Upper lobe of right lung (tissue), 1 donor: ENCODE data around the gene NCAPH2. TPM values are rescaled to one million over a fixed set of nuclear protein-coding genes. Genes with fewer than 3 reads are reported as not detected.

Source experiments
- ATAC-seq: fragments of 200-7000 bp; cut with Tn5 transposase; one replicate; pipeline ENCODE4 v1.9.1; 2020; ENCODE audit warnings: mild to moderate bottlenecking, moderate library complexity
- DNase-seq: peaks from one replicate; pipeline ENCODE4 v3.0.0-alpha.2; 2020
- H3K27ac ChIP-seq: fragments of 200-600 bp; one replicate; pipeline ENCODE4 v1.8.0; 2022
- H3K27me3 ChIP-seq: fragments of 200-600 bp; one replicate; pipeline ENCODE4 v1.8.0; 2022; ENCODE audit warnings: mild to moderate bottlenecking
- H3K36me3 ChIP-seq: fragments of 200-600 bp; one replicate; pipeline ENCODE4 v1.8.0; 2022
- H3K4me1 ChIP-seq: fragments of 200-600 bp; one replicate; pipeline ENCODE4 v1.8.0; 2022
- H3K4me3 ChIP-seq: fragments of 200-600 bp; one replicate; pipeline ENCODE4 v1.8.0; 2022; ENCODE audit warnings: mild to moderate bottlenecking
- H3K9me3 ChIP-seq: fragments of 200-600 bp; one replicate; pipeline ENCODE4 v1.8.0; 2022
- CTCF ChIP-seq: fragments of 200-600 bp; IDR thresholded peaks from one replicate; pipeline ENCODE4 v1.8.0; 2022; ENCODE audit warnings: antibody characterized with exemption
- intact Hi-C: fragments of 100-400 bp; cut with DNase I; formaldehyde crosslinking; loops from one replicate; pipeline ENCODE4 v1.11.0; 2022
- total RNA-seq: library from RNA; stranded (reverse); fragmentation: NEBNext Ultra II Directional; extraction: Animal tissue kit (Norgen Biotek cat#: 25700); gene quantifications from one replicate; pipeline ENCODE4 v1.2.1, GENCODE V29; 2021
- donor health status: DM: no; HTN: yes; CAD: no; lungs with severe emphysema.

The NCAPH2 gene
- total RNA-seq, 1 donor from 2014 or later: 51.8 TPM

DNA sequence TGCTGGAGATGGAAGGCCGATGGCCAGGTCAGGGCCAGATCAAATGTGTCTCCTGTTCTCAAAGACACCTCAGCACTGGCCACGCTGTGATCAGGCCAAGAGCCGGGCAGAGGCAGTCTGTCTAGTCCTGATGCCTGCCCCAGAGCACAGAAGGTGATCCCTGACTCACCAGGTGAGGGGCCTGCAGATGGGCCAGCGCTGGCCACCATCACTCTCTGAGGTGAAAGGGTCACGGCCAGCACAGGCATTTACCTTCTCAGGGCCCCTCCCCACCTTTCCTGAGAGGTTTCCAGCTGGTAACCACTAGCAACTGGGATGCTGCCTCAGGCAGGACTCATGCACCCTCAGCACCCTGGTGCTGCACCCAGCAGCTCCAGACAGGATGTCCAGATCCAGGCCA lies 36.1 kb upstream of the NCAPH2 start:
- no peak for TF ChIP-seq CTCF
- intact Hi-C loops: no loop called here
- Histone ChIP-seq H3K27me3 (no peaks in the 10 kb centered on the region), H3K36me3 (peaks cover 12% of the 10 kb centered on the region), H3K27ac (no peak overlapping the region), H3K9me3 (no peaks in the 10 kb centered on the region), H3K4me3 (no peak overlapping the region), H3K4me1 (peaks cover 52% of the 10 kb centered on the region)
- no peak for DNase-seq
- no peak for ATAC-seq

GRCh38 chr22:50473088-50473487 lies 34.9 kb upstream of the NCAPH2 start:
- Histone ChIP-seq H3K4me1 (peaks cover 52% of the 10 kb centered on the region), H3K36me3 (peaks cover under 1% of the 10 kb centered on the region), H3K4me3 (peak overlapping the region; percentile 85), H3K27me3 (no peaks in the 10 kb centered on the region), H3K27ac (no peak overlapping the region), H3K9me3 (no peaks in the 10 kb centered on the region)
- DNase-seq: no peak
- intact Hi-C loops: no loop called here
- peak; percentile 13 for TF ChIP-seq CTCF
- no peak for ATAC-seq

- Histone ChIP-seq H3K4me1 (peaks cover 52% of the 10 kb centered on the region), H3K4me3 (peak overlapping the region; percentile 85), H3K27ac (peak overlapping the region; percentile 58), H3K36me3 (no peaks in the 10 kb centered on the region), H3K9me3 (no peaks in the 10 kb centered on the region), H3K27me3 (no peaks in the 10 kb centered on the region)
- ATAC-seq (peak; percentile 42), DNase-seq (peak; percentile 79)
- no peak for TF ChIP-seq CTCF
- intact Hi-C loops: no loop called here
Observed at GRCh38 chr22:50473855-50474671, 34.0 kb upstream of the NCAPH2 start.

- H3K27ac ChIP-seq: peak within 1 kb of the TSS; percentile 71
- H3K4me3 ChIP-seq: peak within 1 kb of the TSS; percentile 85
- H3K4me1 ChIP-seq: peaks cover 43% of the 10 kb centered on the region
- DNase-seq: peak; percentile 96
- no peaks in the 10 kb centered on the region for H3K27me3 ChIP-seq
- TF ChIP-seq CTCF: no peak
- peak; percentile 97 for ATAC-seq
- no peaks in the 10 kb centered on the region for H3K9me3 ChIP-seq
- intact Hi-C loops: no loop called here
- H3K36me3 ChIP-seq: no peaks in the 10 kb centered on the region
Observed at GRCh38 chr22:50474710-50475651, 33.0 kb upstream of the NCAPH2 start, which contains the start of gene SBF1. SBF1 (minus strand) TSS chr22:50475035; CDS start chr22:50474840, 195 bp downstream.

- Histone ChIP-seq H3K27ac (peak overlapping the region; percentile 71), H3K4me3 (peak overlapping the region; percentile 85), H3K9me3 (no peaks in the 10 kb centered on the region), H3K27me3 (peaks cover 6% of the 10 kb centered on the region), H3K36me3 (no peaks in the 10 kb centered on the region), H3K4me1 (peaks cover 36% of the 10 kb centered on the region)
- DNase-seq (no peak), ATAC-seq (no peak)
- TF ChIP-seq CTCF: no peak
- intact Hi-C loops: no loop called here
Observed at GRCh38 chr22:50475652-50476002, 32.4 kb upstream of the NCAPH2 start.
